GM18498 (cell line): Measurements from ENCODE around the gene SIX3.

Source experiments
- ATAC-seq: cut with Tn5 transposase; IDR thresholded peaks from one replicate; pipeline ENCODE4 v1.9.1; 2021; ENCODE audit warnings: mild to moderate bottlenecking, moderate library complexity; ENCODE audit not compliant: unreplicated experiment

SIX3 gene

DNA sequence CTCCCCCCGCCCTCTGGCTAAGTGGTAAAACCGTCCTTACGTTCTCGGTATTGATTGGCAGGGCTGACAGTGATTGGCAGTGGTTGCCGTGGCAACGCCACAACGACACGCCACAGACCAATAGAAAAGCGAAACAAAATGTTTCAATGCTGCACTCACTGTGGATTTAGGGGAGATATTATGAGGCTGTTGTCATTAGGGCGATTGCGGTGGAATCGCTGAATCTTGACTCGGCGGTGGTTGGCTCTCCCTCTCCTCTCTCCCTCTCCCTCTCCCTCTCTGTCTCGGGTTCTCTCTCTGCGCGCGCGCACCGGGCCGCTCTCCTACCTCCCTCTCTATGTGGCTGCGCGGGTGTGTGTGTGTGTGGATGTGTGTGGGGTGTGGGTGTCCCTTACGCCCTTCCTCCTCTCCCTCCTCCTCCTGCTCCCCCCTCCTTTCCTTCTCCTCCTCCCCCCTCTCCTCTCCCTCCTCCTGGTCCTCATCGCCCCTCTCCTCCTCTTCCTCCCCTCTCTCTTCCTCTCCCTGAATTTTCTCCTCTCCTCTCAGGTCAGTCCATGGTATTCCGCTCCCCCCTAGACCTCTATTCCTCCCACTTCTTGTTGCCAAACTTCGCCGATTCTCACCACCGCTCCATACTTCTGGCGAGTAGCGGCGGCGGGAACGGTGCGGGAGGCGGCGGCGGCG, at the start of gene SIX3:
TSS of gene SIX3 (plus strand) at position 152 of the 684 bp plus-strand sequence. CDS start at position 555, 403 bp downstream.
- peak; percentile 69 for ATAC-seq

- no peak for ATAC-seq
Measured at GRCh38 chr2:44894058-44894457, 47.4 kb upstream of the SIX3 start.

DNA sequence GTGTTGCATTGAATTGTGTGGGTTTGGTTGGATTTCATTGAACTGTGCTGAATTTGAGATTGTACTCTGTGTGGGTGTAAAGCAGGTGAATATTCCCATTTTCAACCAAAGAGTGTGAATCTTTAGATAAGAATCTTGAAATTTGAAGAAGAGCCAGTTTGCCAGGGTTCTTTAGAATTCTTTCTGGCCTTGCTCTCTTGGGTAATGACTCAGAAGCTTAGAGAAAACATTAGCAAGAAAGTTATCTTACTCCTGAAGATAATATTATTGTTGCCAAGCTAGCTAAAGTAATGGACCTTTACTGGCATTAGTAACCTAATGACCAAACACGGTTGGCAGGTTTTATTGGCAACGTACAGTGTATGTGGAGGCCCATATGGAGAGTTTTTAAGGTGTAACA, 46.4 kb upstream of the SIX3 start:
- ATAC-seq: no peak

- no peak for ATAC-seq
Measured at GRCh38 chr2:44897406-44897805, 44.1 kb upstream of the SIX3 start.

GRCh38 chr2:44902217-44903137, 39.0 kb upstream of the SIX3 start:
- no peak for ATAC-seq

DNA sequence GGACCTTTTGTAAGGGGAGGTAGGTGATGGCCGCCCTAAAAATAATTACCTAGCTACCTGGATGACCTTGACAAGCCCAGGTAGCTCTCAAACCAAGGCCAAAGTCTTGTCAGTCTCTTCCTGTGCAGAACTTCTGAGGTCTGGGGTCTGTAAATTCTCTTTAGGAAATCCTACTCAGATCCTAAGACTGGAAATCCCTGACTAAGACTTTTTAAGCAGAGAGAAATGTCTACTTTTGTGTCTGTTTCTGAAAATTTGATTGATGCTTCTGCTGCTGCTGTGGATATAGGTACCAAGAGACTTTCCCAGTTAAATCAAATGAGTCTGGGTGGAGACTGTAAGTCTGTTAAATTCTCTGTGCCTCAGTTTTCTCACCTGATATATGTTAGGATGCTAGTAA, 36.9 kb upstream of the SIX3 start:
- no peak for ATAC-seq

- no peak for ATAC-seq
Measured at GRCh38 chr2:44906972-44907371, 34.5 kb upstream of the SIX3 start.

- ATAC-seq: no peak
Measured at GRCh38 chr2:44909831-44910230, 31.7 kb upstream of the SIX3 start.

DNA sequence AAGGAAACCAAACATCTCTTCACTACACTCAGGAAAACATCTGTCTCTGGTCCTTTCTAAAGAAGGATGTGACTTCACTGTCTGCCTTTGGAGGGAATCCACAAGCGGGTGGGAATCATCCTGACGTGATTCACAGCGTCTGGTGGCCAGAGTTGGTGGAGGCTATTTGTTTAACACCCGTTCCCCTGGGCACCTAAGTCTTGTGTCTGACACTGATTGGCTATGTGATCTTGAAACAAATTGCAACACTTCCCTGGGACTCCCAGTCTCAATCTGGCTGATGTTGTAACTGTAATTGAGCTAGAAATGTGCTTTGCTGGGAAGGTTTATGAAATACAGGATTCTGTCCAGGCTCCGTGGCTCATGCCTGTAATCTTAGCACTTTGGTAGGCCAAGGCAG, 28.8 kb upstream of the SIX3 start:
- no peak for ATAC-seq

GRCh38 chr2:44916291-44916690, 25.2 kb upstream of the SIX3 start:
- no peak for ATAC-seq

DNA sequence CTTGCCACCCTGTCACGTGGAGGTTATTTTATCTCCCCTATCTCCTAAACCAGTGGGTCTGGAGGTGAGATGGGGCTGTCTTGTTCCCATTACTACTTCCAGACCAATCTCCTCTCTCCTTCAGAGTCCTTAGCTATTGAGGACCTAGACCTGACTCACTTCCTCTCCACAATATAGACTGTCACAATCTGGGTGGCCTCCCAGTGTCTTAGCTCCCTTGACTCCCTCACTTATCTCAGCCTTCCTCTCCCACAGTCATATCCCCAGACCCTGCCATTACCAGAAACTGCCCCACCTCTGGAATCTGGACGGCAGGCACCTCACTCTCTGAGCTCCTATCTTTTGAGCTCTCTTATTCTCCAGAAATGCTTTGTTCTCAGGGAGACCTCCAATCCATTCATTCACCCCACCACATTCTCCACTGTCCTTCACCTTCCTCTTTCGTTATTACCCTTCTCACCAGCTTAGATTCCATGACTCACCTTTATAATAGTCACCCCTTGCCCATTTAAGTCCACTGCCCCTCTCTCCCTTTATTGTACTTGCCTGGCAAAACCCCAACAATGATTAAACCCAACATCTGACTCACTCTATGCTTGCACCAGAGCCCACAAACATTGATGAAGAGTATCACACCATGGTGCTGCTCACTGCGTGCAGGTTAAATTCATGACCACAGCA, 23.3 kb upstream of the SIX3 start:
- ATAC-seq: no peak

DNA sequence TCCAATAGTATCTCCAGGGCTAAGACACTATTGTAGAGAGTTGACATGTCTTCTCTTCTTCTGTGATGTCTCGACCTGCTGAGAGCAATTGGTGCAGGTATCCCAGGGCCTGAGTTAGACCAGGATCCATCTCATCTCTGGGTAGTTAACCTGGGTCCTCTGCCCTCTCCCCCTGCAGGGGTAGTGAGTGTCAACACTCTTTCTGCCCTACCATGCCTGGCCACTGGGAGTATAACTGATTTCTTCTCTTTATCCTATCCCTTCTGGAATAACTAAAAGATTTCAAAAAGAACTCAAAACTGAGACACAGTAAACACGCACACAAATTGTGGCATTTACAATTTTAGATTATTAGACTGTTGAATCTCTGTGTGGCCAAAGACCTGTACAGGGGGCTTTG, 20.8 kb upstream of the SIX3 start:
- no peak for ATAC-seq

DNA sequence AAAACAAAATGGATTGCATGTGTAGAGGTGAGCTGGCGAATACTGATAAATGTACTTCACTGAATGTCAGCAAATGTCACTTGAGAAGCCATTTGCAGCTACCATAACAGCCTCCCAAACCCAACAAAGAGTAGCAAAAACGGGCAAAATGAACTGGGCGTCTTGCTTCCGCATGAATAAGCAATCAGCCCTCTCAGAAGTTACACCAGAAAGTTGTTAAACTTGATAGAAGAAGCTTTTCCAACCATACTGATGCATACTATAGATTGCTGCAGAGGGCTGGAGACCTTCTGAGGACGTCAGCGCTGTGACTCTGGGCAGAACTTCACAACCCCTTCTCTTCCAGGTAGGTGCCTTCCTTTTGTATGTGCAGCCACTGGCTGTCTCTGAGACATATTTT, 18.7 kb upstream of the SIX3 start:
- no peak for ATAC-seq

- no peak for ATAC-seq
Measured at GRCh38 chr2:44925561-44926136, 15.9 kb upstream of the SIX3 start.

GRCh38 chr2:44926957-44927356, 14.5 kb upstream of the SIX3 start:
- ATAC-seq: no peak

GRCh38 chr2:44927985-44928482, 13.5 kb upstream of the SIX3 start:
- ATAC-seq: no peak

GRCh38 chr2:44928483-44929158, 12.9 kb upstream of the SIX3 start:
- no peak for ATAC-seq

DNA sequence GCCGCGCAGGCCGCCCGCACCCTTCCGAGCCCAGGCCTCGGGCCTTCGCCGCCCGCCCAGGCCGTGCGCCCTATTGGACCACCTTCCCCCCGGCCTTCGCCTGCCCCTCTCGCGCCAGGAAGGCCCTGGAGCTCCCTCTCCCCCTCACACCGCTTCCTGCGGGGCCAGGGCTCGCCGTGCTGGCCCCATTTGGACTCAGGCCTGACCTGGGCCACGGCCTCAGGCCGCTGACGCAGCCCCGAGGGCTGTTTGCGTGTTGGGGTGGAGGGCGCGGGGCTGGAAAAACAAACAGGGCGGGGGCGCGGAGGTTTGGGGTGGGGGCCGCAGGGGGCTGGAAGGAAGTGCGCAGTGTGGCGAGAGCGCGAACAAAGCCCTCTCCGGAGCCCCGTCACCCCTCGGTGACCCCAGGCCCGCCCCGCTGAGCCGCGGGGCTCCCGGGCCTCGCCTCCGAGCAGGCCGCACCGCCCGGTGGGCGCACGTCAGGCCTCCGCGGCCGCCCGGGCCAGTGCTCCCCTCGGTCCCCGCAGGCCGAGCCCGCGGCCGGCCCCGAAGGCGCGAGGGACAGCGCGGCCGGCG, 12.3 kb upstream of the SIX3 start:
- ATAC-seq: no peak

DNA sequence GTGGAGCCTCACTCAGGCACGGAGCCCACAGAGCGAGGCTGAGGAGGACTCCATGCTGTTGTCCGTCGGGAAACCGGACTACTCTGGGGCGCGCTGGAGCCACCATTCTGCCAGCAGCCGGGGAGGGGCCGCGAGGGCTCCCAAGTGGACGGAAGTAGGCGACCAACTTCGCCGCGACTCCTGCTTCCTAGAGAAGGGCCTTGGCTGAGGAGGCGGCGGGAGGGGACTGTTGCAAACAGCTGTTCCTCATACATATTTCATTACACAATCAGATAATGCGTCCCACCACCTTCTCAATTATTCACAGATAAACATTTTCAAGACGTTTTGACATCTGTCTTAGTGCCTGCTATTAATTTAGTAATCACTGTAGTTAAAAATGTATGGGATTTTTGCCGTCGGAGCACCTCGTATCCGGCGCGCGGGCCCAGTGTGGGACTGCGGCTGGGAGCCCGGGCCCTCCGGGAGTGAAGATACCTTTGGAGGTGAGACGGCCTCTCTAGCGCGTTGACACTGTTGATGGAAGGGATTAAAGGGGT, 11.7 kb upstream of the SIX3 start:
- no peak for ATAC-seq
